CD4-positive, alpha-beta T cell treated with Interleukin-4 for 4 hours (primary cell): ENCODE results near the gene PAPLN.

Experiments used
- DNase-seq: peaks from one replicate; pipeline ENCODE4 v3.0.0-alpha.2; 2020

The PAPLN gene

DNA sequence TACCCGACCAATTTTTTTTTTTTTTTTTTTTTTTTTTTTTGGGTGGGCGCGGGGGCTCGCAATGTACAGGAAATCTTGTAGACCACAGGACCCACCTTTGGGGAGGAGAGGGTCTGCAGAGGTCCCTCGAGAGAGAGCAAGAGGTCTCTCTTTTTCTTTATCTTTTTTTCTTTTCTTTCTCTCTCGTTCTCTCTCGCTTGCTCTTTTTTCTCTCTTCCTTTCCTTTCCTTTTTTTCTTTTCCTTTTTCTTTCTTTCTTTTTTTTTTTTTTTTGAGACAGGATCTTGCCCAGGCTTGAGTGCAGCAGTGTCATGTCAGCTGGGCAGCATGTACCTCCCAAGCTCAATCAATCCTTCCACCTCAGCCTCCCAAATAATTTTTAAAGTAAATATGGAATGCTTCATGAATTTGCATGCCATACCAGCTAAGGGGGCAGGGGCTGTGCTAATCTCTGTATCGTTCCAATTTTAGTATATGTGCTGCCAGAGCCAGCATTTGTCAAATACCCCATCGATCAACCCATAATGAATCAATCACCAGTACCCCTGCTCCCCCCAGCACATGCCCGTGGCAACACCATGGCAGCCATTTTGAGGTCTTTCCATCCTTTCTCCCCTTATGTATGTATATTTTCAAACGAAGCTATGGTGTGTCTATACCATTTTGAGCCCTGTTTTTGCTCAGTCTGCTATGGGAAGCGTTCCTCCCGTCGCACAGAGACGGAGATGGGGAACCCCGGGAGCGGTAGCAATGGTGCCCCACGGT is 9.3 kb downstream of the PAPLN start:
- no peak for DNase-seq

DNA sequence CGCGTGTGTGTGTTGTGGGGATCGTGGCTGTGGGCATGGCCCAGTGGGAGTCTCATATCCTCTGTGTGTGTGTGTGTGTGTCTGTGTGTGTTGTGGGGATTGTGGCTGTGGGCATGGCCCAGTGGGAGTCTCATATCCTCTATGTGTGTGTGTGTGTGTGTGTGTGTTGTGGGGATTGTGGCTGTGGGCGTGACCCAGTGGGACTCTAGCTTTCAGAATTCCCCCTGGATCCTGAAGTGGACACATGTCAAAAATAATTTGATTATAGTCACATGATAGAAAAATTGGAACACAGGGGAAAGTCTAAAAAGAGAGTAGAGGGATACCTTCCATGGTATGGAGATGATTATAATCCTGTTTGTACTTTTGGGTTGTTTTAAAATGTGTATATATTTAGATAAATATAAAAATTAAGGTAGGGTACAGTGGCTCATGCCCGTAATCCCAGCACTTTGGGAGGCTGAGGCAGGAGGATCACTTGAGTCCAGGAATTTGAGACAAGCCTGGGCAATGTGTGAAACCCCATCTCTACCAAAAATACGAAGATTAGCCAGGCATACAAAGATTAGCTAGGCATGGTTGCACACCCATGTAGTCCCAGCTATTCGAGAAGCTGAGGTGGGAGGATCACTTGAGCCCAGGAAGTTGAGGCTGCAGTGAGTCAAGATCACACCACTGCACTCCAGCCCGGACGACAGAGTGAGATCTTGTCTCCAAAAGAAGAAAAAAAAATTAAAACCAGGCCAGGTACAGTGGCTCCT is 11.0 kb downstream of the PAPLN start:
- no peak for DNase-seq

GRCh38 chr14:73249108-73249507 is 11.8 kb downstream of the PAPLN start:
- DNase-seq = no peak

- DNase-seq = no peak
These were observed 12.4 kb downstream of the PAPLN start for GRCh38 chr14:73249564-73250316.

- DNase-seq = no peak
These were observed 13.0 kb downstream of the PAPLN start for GRCh38 chr14:73250317-73250713.

DNA sequence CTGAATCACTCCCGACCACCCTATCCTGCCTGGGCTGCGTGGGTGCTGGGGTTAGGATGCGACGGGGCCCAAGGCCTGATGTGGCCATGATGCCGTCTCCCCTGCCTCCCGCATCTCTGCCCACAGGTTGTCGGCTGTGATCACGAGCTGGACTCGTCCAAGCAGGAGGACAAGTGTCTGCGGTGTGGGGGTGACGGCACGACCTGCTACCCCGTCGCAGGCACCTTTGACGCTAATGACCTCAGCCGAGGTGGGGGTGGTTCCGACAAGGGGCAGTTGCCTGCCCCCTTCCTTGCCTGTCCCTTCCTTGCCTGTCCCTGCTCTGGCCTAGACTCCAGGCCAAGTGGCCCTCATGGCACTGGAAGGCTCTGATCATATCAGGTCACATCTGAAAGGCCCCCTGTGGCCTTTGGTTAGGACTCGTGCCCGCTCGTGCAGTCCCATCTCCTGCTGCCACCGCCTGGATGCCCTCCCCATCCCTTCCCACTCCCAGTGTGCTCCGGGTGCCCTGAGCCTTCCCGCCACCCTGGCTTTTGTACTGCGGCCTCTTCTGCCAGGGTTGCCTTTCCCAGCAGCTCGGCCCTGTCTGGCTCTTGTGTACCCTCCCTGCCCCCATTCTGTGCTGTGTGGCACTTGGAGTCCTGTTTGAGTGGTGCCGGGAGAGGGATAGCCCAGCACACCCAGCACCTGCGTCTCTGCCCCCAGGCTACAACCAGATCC is 13.6 kb downstream of the PAPLN start:
- no peak for DNase-seq

- DNase-seq = no peak
These were observed 14.4 kb downstream of the PAPLN start for GRCh38 chr14:73251516-73252215.

GRCh38 chr14:73252491-73253322 is 15.4 kb downstream of the PAPLN start:
- DNase-seq = no peak

DNA sequence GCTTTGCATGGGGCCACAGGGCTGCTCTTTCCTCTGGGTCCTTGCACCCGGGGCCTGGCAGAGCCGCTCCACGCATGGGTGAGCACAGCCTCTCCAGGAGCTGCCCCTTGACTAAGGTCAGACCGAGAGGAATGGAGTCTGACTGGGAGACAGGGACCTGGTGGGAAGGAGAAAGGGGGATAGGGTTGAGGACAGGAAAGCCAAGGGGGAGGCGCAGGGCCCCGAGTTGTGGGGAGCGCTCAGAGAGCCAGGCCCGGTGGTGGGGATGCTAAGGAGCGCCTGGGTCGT is 16.0 kb downstream of the PAPLN start:
- DNase-seq = no peak

DNA sequence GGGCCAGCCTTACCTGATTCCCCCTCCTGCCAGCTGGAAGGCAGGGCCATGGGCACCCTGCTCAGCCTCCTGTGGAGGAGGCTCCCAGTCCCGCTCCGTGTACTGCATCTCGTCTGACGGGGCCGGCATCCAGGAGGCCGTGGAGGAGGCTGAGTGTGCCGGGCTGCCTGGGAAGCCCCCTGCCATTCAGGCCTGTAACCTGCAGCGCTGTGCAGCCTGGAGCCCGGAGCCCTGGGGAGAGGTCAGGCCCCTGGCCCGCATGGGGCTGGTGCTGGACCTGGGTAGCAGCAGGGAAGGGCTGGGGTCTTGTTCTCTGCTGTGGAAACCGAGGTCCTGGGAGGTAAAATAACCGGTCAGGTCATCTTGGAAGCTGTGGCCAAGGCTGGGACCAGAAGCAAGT is 16.4 kb downstream of the PAPLN start:
- no peak for DNase-seq

DNA sequence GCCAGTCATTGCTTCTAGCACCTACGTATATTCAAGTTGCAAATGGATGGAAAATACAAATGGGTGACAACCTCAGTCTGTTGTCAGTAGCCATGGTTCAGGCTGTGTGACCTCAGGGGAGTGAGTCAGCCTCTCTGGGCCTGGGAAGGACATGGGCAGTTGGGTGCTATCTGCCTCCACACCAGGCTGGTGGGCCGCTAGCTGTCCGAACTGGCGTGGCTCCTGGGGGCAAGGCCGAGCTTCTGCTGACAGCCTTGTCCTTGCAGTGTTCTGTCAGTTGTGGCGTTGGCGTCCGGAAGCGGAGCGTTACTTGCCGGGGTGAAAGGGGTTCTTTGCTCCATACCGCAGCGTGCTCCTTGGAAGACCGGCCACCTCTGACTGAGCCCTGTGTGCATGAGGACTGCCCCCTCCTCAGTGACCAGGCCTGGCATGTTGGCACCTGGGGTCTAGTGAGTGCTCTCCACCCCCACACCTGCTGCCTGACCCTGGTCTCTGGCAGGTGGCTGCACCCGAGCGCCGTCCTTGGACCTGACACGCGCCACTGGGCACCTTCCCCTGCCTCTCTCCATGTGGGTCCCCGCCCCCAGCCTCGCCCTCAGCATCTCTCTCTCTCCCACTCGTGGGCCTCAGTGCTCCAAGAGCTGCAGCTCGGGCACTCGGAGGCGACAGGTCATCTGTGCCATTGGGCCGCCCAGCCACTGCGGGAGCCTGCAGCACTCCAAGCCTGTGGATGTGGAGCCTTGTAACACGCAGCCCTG is 17.1 kb downstream of the PAPLN start:
- no peak for DNase-seq

GRCh38 chr14:73255005-73255400 is 17.7 kb downstream of the PAPLN start:
- no peak for DNase-seq

DNA sequence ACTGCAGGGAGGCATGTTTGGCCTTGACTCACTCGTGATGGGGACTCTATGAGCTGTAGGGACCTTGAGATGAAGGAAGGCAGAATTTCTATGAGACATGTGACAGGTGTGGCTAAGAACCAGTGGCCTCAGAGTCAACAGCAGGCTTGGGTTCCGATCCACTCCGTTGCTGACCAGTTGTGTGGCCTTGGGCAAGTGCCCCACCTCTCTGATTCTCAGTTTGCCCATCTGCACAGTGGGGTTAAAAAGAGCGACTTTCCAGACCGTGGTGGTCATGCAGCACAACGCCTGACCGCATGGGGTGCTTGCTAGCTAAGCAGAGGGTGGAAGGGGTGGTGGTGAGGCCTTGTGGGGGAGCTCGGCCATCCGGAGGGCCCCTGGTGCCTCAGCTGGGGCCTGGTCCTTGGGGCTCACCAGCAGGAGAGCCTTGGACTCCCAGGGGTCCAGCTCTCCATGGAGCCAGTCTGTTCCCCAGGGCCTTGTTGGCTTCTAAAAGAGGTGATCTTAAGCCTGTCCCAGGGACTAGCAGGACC is 18.5 kb downstream of the PAPLN start:
- no peak for DNase-seq

GRCh38 chr14:73258076-73258475 is 20.8 kb downstream of the PAPLN start:
- no peak for DNase-seq

- no peak for DNase-seq
These were observed 21.7 kb downstream of the PAPLN start for GRCh38 chr14:73258845-73259611.

- DNase-seq = no peak
These were observed 22.5 kb downstream of the PAPLN start for GRCh38 chr14:73259837-73260236.

GRCh38 chr14:73260574-73260973 is 23.3 kb downstream of the PAPLN start:
- DNase-seq = no peak

DNA sequence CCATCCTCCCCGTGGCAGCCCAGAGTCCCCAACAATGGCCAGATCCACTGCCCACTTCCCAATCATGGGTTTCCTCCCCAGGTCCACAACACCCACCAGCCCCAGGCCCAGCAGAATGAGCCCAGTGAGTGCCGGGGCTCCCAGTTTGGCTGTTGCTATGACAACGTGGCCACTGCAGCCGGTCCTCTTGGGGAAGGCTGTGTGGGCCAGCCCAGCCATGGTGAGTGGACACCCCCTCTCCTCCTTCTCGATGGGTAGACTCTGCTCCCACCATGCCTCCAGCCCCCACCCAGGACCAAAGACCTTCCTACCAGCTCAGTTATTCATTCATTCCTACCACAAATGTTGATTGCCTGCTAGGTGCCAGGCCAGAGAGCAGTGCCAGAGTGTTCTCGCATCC is 23.8 kb downstream of the PAPLN start:
- no peak for DNase-seq

- no peak for DNase-seq
These were observed 24.5 kb downstream of the PAPLN start for GRCh38 chr14:73261520-73262426.
